Skeletal muscle cell (primary cell): ENCODE data around the gene METRN.

Source experiments
- DNase-seq: peaks from one replicate; pipeline ENCODE4 v3.0.0-alpha.2; 2010; ENCODE audit warnings: low read depth
- H3K4me3 ChIP-seq: 2 replicates; pipeline ENCODE4 v1.5.1; 2011; ENCODE audit warnings: low read depth, mild to moderate bottlenecking, control low read depth, low read length, moderate library complexity

The METRN gene

DNA sequence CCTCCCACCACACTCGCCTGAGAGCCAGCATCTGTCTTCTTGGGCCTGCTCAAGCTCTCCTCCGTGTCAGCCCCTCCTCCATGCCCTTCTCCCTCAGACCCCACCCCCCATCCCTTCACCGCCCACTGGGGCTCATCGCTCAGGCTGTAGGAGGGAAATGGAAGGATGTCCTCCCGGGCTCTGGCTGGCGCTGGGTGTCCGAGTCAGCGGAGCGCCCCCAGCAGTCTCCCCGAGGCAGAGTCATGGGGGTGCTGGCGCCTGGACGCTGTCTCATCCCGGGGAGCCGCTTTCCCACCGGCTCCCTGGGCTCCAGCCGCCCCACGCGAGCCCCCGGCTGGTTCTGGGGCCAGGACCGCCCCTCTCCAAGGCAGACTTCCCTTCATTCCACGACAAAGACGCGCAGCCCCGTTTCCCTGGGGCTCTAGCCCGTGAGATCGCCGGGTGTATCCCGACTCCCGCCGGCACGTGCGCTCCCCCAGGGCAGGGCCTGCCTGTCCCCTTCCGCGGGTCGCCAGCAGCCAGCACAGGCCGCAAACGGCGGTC is 5.6 kb downstream of the METRN start:
- peak; percentile 46 for DNase-seq
- H3K4me3 ChIP-seq = peak overlapping the region; percentile 78

DNA sequence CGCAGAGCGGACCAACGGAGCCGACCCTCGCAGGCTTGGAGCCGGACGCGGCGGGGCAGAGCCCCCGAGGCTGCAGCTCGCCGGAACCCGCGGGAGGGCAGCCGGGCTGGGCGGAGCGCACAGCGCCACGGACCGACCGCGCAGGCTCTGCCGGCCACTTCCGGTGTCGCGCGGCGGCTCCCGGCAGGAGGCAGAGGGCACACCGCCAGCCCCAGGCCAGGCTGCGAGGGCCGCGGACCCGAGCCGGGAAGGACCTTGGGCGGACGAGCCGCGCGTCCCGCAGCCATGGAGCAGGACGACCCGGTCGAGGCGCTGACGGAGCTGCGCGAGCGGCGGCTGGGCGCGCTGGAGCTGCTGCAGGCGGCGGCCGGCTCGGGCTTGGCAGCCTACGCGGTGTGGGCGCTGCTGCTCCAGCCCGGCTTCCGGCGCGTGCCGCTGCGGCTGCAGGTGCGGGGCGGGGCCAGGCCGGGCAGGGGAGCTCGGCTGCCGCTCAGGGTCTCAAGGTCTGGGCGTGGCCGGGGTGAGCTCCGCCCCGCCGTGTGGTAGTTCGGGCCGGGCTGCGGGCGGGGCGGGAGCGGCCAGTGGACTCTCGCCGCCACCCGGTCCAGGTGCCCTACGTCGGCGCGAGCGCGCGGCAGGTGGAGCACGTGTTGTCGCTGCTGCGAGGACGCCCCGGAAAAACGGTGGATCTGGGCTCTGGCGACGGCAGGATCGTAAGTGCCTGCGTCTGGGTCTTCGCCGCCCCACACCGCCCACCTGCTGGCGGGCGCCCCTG is 6.3 kb downstream of the METRN start, which contains the start of gene ANTKMT:
TSS of gene ANTKMT (plus strand) at position 157 of the 775 bp plus-strand sequence. CDS start at position 286, 129 bp downstream.
- peak within 1 kb of the TSS; percentile 78 for H3K4me3 ChIP-seq
- DNase-seq = no peak

DNA sequence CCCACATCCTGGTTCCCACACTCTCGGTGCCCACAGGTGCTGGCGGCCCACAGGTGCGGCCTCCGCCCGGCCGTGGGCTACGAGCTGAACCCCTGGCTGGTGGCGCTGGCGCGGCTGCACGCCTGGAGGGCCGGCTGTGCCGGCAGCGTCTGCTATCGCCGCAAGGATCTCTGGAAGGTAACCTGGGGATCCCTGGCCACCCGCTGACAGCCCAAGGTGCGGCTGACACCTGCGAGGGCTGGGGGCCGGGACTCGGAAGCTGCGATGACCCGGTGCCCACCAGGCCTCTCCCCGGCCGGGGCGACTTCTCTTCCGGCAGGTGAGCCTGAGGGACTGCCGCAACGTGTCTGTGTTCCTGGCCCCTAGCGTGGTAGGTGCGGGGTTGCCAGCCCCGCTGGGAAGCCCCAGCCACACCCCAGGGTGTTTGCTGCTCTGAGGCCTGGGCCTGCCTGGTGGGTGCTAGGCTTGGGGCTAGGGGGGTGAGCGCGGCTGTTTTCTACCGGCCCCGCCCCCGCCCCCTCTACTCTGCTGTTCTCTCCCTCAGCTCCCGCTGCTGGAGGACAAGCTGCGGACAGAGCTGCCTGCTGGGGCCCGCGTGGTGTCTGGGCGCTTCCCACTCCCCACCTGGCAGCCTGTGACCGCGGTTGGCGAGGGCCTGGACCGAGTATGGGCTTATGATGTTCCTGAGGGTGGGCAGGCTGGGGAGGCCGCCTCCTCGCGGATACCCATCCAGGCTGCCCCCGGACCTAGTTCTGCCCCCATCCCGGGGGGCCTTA is 7.0 kb downstream of the METRN start:
- H3K4me3 ChIP-seq = peak overlapping the region; percentile 78
- DNase-seq = no peak

DNA sequence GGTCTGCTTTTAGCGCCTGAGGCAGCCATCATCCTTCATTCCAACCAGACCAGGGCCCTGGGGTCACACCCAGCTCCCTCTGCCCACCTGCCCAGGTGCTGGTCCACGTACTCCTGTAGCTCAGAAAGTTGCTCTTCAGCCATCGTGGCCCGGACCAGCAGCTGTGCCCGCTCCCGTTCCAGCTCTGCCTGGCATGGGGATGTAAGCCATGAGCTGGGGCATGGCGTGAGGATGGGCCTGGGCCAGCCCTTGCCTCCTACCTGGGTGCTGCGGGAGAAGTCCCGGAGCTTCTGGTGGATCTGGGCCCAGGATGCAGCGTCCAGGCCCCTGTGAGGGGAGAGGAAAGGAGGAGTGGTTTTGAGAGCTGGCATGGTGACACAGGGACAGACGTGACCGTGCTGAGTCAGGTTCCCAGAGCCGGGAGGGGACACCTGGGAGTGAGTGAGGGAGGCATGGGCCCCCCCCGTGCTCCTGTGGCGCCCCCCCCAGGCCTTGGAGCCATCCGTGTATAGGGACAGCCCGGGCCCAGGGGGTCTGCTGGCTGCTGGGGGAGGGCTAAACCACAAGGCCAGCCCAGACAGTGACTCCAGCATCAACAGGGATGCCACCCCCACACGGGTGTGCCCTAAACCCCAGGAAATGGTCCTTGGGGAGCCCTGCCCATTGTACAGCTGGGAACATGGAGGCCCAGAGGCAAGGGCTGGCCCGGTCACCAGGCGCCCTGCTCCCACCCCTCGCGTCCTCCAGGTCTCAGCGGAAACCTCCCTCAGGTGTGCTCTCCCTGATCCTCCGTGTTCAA is 8.1 kb downstream of the METRN start:
- no peak overlapping the region for H3K4me3 ChIP-seq
- DNase-seq = no peak

DNA sequence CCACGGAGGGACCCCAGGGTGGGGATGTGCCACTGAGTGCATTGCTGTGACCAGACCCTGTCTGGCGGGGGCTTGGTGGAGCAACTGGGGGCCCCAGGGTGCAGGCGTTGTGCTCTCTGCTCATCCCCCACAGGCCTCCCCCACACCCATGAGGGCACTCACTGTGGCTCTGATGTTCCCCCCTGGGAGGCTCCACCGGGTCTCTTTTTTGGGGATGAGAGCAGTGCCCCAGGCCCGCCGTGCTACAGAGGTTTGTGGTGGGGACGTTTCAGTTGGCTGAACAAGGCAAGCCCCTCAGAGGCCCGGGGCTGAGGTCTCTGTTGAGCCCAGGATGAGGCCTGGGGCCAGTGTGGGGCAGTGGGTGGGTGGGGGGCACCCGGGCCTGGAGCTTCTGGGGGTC is 8.8 kb downstream of the METRN start:
- DNase-seq = no peak
- no peak overlapping the region for H3K4me3 ChIP-seq

DNA sequence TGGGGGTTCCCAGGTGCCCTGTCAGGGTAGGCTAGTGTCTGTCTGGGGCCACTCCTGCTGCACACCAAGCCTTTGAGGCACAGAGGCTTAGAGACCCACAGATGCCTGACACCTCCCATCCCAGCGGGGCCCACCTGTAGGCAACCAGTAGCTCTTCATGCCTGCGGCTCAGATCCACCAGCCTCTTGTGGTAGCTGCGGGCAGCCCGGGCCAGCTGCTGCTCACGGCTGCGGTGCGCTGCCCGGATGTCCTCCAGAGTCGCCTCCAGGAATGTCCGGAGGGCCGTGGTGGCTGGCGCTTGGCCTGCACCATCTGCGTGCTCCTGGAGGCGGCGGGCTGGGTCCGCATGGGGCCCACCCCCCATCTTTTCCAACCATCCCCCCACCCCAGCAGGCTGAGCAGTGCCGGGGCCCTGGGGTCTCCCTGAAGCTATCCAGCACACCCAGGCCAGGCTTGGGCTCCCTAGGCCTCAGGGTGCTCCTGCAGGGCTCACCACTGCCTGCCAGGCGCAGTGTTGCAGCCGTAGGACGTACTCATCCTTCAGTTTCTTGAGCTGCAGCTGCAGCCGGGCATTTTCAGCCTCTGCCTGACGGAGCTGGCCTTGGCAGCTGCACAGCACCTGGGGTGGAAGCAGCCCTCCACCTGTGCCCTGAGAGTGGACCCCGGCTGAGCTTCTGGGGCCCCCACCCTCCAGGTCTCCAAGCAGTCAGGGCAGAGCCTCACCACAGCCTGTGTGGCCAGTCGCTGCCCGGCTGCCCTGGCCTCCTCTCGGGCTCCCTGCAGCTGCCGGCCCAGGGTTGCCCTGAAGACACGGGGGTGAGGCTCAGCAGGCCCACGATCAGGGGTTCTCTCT is 9.5 kb downstream of the METRN start:
- DNase-seq = no peak
- H3K4me3 ChIP-seq = no peak overlapping the region

DNA sequence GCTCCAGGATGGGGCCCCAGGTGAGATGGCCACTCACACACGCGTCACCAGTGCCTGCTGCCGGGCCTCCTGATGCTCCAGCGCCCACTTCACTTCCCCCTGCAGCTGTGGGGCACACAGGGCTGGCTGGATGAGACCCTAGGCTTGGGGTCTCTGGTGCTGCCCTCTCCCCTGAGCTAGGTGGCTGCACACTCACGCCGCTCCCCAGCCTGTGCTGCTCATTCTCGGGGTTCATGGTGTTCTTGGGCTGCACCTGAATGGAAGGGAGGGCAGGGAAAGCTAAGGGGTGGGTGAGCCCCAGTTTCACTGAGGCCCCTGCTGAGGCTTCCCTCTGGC is 10.1 kb downstream of the METRN start:
- DNase-seq = no peak
- H3K4me3 ChIP-seq = no peak overlapping the region

DNA sequence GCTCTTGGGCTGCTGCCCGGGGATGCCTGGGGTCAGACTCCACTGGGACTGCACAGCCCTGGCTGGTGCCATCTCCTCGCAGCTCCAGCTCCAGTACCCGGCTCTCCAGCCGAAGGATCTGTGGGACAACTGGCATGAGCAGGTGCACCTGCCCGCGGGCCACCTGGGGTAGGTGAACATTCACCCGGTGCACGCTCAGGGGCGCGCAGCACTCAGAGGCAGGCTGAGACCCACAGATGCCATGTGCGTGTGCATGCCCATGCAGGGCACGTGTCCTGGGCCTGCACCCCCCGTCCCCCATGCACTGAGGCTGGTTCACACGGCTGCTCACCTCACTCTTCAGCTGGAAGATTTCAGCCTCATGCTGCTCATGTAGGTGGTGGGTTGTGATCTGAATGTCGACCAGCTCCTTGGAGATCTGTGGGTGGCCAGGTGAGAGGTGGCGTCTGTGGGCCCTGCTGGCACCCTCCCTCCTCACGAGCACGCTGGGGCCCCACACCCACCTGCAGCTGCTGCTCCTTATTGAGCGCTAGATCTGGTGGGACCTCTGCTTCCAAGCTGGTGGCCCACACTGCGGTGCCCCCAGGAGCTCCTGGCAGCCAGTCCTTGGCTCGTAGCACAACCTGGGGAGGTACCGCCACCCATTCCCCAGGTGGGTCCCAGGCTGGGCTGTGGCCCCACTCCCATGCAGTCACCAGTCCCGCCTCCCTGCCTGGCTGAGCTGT is 10.7 kb downstream of the METRN start:
- DNase-seq = no peak
- no peak overlapping the region for H3K4me3 ChIP-seq

DNA sequence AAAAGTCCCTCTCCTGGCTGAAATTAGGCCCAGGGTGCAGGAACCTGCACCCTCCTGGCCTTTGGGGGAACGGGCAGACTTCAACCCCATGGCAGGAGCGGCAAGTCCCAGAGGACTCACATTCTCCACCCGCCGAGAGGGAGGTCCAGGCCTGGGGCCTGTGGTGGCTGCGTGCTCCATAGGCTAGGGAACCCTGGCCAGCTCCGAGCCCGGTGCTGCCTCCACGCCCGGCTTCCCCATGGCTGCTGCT is 11.2 kb downstream of the METRN start:
- no peak overlapping the region for H3K4me3 ChIP-seq

DNA sequence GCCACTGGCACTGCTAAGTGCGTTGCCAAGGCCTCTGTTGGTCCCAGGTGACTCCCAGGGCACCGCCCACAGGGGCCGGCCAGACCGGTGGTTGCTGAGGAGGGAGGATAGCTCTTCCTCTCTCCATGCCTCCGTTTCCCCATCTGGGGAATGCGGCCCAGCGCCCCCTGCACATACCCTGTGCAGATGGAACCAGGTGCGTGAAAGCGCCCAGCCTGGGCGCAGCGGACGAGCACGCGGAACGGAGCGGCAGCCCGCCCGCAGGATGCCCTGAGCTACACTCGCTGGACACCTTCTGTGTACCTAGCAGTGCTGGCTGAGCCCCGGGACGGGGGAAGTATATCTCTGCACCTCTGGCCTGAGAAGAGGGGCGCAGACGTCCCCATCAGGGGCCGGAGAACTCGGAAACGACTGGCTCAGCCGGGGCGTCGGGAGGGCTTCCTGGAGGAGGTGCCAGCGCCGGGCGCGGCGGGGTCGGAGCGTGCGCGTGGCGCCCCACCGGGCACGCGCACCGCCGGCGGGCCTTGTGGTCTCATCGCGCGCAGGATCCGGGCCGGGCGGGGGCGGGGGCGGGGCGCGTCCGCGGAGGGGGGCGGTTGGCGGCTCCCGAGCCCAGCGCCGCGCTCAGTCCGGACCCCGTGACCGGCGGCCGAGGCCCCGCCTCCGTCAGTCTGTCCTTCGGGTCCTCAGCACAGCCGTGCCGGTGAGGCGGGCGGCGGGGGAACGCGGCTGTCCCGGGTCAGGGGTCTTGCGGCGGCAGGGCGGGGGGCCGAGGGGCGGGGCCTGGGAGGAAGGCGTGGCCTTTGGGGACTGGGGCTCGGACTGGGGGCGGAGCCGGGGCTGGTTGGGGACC is 11.7 kb downstream of the METRN start, which contains the start of the genes CCDC78 and HAGHL:
TSS of gene CCDC78 (minus strand) at position 6 of the 853 bp plus-strand sequence. CDS start 76 bp downstream, outside the sequence.
TSS of gene HAGHL (plus strand) at position 669 of the 853 bp plus-strand sequence. CDS start 404 bp downstream, outside the sequence.
- DNase-seq = no peak
- H3K4me3 ChIP-seq = peak within 1 kb of the TSS; percentile 81

More for the DNA sequence above, 11.2 kb downstream of the METRN start:
- DNase-seq = no peak

DNA sequence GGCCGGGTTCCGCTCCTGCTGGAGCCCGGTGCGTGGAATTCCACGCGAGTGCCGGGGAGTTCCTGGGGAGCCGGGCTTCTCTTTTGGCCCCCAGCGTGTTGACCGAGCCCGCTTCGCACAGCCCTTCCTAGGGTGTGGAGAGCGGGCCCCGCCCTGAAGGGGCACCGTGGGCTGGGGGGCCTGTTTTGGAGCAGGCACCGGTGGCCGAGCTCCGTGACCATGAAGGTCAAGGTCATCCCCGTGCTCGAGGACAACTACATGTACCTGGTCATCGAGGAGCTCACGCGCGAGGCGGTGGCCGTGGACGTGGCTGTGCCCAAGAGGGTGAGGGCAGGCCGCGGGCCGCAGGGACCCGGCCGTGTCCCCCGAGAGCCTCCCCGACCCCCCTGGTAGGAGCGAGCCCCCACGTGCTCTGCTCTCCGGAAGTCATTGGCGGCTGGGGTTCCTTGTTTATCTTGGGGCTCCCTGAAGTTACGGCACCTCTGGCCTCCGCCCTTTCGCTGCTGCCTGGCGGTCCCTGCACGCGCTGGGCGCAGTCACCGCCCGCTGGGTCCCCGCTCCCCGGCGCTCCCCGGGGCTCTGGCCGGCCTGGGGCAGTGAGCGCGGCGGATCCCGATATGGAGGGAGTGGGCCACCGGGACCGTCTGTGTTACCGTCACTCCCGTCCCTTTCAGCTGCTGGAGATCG is 12.5 kb downstream of the METRN start:
- H3K4me3 ChIP-seq = peak overlapping the region; percentile 81
- no peak for DNase-seq

DNA sequence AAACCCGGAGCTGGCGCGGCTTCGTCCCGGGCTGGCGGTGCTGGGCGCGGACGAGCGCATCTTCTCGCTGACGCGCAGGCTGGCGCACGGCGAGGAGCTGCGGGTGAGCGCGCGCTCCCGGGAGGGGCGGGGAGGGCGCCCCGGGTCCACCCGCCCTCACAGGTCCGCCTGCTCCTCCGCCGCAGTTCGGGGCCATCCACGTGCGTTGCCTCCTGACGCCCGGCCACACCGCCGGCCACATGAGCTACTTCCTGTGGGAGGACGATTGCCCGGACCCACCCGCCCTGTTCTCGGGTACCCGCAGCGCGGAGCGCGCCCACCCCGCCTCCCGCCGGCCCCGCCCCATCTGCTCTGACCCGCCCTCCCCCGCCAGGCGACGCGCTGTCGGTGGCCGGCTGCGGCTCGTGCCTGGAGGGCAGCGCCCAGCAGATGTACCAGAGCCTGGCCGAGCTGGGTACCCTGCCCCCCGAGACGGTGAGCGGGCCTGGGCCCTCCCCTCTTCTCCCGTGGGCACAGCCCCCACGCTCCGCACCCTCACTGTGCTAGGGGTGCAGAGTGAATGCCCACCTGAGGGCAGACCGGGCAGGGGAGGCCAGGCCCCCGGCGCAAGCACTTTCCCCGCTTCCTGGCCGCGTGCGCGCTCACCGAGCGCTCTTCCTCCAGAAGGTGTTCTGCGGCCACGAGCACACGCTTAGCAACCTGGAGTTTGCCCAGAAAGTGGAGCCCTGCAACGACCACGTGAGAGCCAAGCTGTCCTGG is 13.4 kb downstream of the METRN start:
- H3K4me3 ChIP-seq = peak overlapping the region; percentile 81
- DNase-seq = peak; percentile 58

DNA sequence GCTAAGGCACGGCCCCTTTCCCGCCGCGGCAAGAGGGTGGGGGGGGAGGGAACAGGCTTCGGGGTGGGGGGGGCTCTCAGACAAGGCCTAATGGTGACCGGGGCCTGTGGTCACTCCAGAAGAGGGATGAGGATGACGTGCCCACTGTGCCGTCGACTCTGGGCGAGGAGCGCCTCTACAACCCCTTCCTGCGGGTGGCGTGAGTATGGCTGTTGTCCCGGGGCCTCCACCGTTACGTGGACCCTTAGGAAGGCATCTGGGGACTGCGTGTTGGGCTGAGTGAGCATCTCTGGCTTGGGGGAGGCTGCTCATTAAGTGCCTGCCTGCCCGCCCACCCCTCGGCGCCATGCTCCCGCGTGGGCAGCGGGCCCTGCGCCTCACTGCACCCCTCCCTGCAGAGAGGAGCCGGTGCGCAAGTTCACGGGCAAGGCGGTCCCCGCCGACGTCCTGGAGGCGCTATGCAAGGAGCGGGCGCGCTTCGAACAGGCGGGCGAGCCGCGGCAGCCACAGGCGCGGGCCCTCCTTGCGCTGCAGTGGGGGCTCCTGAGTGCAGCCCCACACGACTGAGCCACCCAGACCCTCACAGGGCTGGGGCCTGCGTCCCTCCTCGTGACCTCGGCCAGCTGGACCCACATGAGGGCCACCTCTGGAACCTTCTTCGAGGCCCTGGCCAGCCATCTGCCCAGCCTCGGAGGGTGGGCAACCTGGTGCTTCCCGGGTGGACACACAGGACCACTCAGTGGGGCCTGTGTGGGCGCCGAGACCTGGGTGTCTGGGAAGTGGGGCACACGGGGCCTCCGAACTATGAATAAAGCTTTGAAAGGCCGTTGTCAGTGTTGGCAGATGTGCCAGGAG is 14.2 kb downstream of the METRN start:
- no peak for DNase-seq
- peak overlapping the region; percentile 81 for H3K4me3 ChIP-seq

DNA sequence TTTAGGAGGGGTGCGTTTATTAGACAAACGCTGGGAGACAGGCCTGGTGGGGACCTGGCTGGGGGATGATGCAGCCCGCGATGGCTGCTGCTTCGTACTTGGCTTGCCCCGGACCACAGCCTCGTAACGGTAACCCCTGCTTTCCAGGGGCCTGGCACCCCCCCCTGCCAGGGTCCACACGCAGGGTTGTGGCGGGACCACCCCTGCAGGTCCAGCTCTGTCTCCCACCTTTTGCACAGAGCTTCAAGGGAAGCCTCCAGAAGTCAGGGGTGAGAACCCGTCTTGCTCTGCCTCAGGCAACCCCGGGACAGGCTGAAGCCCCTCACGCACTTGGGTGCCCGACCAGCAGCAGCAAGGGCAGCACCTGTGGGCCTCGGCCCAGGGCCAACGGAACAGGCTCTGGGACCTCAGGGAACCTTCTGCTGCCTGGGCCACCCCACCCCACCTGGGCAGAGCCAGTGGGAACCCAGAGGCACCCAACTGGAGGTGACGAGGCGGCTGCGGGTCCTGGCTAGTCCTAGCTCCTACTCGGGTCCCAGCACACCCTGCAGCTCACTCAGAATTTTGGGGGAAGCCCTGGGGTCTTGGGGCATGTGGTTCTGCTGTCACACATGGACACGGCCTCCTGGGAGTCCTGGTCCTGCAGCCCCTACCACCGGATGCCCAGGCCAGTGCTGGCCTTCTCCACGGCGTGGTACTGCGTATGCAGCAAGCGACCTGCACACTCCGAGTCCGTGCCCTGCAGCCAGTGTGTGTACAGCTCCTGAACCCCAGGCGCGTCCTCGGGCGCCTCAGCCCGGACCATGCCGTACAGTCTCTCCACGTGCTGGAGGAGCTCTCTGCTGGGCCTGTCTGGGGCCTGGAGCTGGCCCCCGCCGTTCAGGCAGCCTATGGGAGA is 15.1 kb downstream of the METRN start:
- no peak for DNase-seq
- H3K4me3 ChIP-seq = no peak overlapping the region
